GM23248 (cell line): Measurements from ENCODE around the gene NAV3.

ENCODE experiments used
- EZH2 ChIP-seq: fragments of 200-600 bp; sonication (generic); IDR thresholded peaks from 2 replicates; pipeline ENCODE4 v1.6.1; 2018; ENCODE audit warnings: antibody characterized with exemption, mild to moderate bottlenecking; ENCODE audit not compliant: insufficient read depth, poor library complexity, severe bottlenecking
- EZH2phosphoT487 ChIP-seq: fragments of 200-600 bp; sonication (generic); IDR thresholded peaks from 2 replicates; pipeline ENCODE4 v1.6.1; 2018; ENCODE audit warnings: antibody characterized with exemption, moderate library complexity, mild to moderate bottlenecking, low read depth; ENCODE audit not compliant: insufficient read depth

- TF ChIP-seq EZH2 (no peak), EZH2phosphoT487 (no peak)
Measured at GRCh38 chr12:78260976-78261375, 430.3 kb downstream of the NAV3 start.
